Posterior cingulate gyrus (tissue), 11 donors: Measurements from ENCODE around the gene TAC3.
"Not testable (repeated sequence)": the region's sequence is repeated elsewhere in the genome, so short reads cannot be mapped to it uniquely, and the experiment has no call there.

ENCODE experiments used
- DNase-seq, 10 donors: peaks; one replicate each; pipeline versions ENCODE4 v3.0.0 to v3.0.0-alpha.2; 2020 to 2021; ENCODE audit warnings: mixed read lengths in 3 of 10
- intact Hi-C: fragments of 100-400 bp; cut with DNase I; formaldehyde crosslinking; loops from one replicate; pipeline ENCODE4 v1.15.1; 2023

TAC3 gene

DNA sequence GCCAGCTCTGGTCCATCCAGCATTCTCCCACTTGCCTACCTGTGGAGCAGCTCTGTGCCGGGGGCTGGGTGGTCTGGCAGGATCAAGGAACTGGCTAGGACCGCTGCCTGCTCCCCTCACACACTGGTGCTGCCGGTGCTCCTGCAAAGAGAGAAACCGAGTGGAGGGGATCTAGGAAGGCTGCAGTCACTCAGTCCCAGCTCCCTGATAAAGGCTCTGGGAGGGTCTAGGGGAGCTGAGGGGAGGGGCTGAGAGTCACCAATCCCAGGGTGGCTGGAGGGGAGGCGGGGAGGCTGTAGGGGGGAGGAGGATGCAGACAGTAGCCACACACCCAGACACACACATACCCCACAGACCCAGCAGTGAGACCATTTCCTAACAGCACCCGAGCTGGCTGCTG lies at the start of gene TAC3:
Gene TAC3, minus strand, starts transcription at position 182 of the 400 bp plus-strand sequence. CDS start 732 bp downstream, outside the sequence.
- intact Hi-C loops, result no loop called here
- DNase-seq, result peak in 1 of 10 donors; percentile 70

DNA sequence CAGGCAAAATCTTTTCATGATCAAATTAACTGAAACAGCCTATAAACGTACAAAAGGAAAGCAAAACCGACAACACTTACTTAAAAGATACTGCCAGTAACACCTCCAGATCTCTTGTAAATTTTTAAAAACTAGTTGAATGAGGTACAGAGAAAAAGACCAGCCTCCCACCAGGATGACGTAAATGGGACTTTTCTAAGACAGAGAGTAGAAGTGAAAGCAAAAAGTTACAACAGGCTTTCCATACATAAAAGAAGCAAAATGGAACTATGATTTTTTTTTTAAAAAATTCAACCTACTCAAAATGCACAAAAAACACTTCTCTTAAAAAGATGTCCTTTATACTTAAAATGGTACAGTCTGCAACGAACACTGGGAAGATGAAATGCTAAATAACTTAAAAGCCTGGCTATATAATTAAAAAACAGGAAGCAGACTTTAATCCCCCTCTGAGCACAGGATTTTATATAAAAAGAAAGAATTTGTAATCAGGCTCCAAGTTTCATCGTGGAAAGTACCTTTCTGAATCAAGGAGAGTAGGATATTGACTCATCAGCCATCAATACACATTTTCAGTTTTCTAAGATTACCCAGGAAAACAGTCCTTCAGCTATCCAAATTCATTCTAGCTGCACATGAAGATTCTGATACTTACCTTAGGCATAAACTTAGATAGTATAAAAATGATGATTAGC lies 47.8 kb upstream of the TAC3 start:
- no peak for DNase-seq
- intact Hi-C loops, result loop anchor here (5.0 kb wide), 1 partner anchor 302 kb away; the partner anchor contains the start of gene HSD17B6

DNA sequence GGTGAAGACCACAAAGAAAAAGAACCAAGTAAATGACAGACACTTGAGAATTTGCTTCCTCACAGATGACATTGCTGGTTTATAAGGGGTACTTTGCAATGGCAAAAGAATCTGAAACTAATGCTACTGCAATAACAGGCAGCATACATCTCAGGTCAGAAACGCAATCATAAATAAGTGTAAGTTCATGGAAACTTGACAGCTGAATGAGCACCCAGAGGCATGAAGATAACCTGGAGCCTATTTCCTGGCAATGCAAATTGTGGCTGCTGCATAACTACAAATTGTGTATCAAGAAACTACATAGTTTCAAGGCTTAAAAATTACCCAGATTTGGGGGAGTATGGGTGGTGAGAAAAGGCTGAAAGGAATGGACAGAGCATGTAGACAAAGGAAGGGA lies 42.1 kb upstream of the TAC3 start:
- intact Hi-C loops, result no loop called here

DNA sequence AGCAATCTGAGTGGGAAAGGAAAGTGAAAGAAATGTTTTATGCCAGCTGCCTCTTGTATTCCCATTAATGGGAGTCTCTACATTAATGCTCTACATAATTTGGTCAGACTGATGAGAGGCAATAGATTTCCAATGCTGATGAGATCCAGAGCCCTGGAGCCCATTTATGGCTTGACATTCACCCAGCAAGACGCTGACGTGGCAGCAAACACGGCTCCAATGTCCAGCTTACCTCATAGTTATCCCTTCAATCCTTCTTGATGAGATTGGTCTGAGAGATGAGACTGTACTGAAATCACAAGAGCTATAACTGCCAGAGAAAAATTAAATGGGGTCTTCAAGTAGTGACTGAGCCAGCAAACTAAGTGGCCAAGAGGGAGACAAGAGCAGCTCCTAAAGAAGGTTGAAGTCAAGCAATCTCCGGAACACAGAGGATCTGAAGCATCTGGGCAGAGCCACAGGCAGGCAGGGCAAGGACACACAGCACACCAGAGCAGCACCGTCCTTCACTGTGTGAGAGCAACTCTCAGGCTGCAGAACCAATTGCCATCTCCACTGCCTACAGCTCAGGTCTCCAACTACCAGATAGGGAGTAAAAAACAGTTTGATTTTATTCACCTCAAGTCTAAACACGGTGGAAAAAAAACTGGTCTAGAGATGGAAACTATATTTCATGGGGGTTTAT lies 40.9 kb upstream of the TAC3 start:
- intact Hi-C loops, result no loop called here

More for the DNA sequence above, 42.1 kb upstream of the TAC3 start:
- DNase-seq, result no peak

DNA sequence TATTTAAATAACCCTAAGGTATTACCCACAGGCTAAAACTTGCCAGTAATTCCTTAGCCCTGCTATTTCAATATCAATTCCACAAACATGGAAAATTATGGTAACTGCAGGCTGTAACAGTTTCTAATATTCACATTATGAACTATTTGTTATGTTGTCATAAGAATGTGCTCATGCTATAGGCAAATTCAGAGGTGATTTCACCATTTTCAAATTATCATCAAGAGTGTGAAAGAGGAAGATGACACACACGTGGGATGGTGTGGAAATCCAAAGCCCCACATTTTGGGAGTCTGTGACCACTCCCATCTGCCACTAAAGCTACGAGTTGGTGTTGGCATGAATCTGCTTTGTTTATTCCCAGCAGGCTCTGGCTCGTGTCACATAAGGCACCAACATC lies 39.5 kb upstream of the TAC3 start:
- intact Hi-C loops, result no loop called here
- DNase-seq, result no peak

More for the DNA sequence above, 40.9 kb upstream of the TAC3 start:
- DNase-seq, result no peak

DNA sequence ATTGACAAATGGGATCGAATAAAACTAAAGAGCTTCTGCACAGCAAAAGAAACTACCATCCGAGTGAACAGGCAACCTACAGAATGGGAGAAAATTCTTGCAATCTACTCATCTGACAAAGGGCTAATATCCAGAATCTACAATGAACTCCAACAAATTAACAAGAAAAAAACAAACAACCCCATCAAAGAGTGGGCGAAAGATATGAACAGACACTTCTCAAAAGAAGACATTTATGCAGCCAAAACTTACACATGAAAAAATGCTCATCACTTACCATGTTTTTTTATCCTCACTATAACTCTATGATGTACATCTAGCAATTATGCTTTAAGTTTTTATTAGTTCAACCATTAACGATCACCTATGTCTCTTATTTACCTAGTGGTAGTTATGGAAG lies 37.6 kb upstream of the TAC3 start:
- intact Hi-C loops, result not testable (repeated sequence)

DNA sequence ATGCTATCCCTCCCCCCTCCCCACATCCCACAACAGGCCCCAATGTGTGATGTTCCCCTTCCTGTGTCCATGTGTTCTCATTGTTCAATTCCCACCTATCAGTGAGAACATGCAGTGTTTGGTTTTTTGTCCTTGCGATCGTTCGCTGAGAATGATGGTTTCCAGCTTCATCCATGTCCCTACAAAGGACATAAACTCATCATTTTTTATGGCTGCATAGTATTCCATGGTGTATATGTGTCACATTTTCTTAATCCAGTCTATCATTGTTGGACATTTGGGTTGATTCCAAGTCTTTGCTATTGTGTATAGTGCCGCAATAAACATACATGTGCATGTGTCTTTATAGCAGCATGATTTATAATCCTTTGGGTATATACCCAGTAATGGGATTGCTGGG lies 36.8 kb upstream of the TAC3 start:
- DNase-seq, intact Hi-C loops: not testable (repeated sequence)

More for the DNA sequence above, 37.6 kb upstream of the TAC3 start:
- not testable (repeated sequence) for DNase-seq

DNA sequence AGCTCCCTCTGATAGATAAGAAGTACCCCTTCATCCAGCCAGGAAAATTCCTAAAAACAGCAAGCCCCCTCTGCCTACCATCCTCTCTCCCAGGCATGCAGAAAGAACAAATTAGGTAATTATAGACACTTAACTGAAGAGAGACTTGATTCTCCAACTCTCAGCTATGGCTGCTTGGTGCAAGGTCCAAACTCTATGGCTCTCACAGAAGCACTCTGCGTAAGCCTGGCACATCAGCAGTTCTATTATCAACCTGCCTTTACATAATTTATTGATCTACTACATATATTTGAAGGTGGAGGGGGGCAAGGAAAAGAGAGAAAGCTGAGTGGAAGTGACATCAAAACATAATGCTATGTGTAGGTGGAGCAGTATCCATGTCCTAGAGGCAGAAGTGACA lies 34.7 kb upstream of the TAC3 start:
- DNase-seq, result no peak
- intact Hi-C loops, result no loop called here

DNA sequence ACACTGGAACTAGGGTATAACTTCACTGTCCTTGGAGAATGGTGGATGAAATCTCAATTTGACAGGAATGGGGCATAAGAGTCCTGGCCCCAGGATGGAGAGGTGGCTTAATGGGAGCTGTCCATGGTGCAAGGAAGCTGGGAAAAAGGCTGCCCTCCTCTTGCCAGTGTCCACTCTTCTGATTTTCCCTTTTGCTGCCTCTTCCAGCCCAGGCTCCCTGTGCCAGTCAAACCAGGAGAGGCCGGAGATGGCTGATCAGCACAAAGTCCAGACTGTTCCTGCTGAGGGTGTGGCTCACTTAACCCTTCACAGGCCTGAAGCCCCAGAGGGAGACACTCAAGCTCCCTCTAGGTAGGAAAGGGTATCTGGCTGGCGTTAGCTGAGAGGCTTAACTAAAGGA lies 33.6 kb upstream of the TAC3 start, which contains the start of gene MYO1A:
Gene MYO1A, minus strand, starts transcription at position 240 of the 400 bp plus-strand sequence. CDS start 1,806 bp downstream, outside the sequence.
- intact Hi-C loops, result no loop called here
- DNase-seq, result no peak

DNA sequence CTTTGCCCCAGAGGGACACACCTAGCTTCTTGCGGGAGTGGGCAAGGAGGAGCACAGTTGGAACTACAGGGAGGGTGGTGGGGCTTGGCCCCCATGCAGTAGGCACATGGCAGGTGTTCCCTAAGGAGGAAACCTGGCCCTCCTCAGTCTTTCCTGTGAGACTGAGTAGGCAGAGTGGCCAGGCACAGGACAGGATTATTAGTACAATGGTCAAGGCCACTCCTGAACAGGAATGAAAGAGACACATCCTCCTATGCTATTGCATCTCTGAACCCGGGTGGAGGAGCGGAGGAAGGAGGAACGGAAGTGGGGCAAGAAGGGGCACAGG lies 32.8 kb upstream of the TAC3 start:
- intact Hi-C loops, result no loop called here
- DNase-seq, result no peak

DNA sequence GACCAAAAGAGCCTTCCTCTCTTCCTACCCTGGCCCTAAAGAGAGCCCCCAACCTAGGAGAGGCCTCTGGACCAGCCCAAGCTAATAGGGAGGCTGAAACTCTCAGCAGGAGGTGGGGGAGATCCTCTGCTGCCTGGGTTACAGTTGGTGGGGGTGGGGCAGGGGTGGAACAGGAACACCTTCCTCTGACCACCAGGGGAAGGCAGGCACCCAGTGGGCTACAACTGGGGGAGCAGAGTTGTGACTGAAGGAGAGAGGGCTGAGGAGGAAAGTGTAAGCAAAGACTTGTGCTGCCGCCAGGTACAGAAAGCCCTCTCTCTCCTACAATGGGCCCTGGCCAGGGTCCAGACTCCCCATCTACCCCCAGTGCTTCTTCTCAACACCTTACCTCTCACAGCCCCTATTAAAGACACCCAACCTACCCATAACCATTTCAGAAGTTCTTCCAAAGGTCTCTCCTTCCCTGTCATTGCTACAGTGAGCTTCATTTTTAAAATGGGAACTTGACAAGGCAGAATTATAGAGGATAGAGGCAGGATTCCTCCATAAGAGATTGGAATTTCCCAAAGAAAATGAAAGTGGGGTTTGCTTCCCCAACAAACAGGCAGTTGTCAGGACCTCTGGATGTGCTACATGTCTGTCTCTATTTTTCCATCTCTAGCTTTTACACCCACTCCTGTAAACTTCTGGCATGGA lies 32.2 kb upstream of the TAC3 start:
- DNase-seq, result no peak
- intact Hi-C loops, result no loop called here

DNA sequence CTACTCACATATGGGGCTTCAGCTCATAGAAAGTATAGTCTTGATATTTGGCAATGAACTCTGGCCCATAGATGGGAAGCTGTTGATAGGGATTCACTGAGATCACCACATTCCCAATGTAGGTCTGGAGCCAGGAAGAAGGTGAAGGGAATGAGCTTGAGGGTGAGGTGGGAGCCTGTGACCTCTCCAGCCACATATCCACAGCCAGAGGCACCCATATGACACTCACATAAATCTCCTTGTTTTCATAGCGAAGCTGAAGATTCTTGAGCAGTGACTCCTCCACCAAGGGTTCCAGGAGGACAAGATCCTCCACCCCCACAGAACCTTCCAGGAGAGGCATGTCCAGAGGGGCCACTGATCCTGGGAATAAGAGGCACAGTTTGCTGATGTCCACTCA lies 31.7 kb upstream of the TAC3 start:
- intact Hi-C loops, result no loop called here
- DNase-seq, result no peak

DNA sequence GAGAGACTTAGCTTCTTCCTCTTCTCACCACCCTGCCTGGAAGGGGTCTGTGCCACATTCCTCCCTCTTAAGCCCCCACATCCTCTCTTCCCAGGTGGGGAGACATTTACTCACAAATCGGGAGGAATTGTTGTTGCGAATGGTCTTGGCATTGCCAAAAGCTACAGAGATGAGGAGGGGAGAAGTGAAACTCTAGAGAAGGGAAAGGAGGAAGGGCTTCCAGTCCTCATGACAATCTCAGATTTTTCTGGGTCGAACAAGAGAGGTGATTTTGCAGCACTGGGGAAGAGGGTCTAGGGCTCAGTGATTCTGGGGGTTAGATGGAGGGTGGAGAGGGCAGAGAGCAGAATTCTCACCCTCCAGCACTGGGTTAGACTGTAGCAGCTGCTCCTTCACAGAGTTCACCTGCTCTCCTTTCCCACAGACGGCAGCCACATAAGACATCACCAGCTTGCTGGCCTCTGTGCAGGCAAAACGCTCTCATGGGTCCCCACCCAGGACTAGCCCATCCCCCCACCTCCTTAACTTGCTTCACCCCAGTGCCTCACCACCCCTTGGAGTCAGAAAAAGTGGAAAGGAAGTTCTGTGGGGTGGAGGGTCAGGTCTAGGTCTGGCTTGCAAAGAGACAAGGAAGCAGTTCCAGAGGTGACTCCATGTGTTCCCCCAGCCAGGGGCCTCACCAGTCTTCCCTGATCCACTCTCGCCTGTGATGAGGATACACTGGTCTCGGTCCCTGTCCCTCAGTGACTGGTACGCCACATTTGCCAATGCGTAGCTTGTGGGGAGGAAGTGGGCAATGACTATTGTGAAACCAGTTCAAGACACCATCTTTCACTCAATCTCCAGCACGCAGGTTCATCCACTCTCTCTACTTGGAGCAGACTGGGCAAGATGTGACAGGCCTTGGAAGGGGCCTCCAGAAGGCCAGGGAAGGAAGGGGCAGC lies 30.9 kb upstream of the TAC3 start:
- no peak for DNase-seq
- intact Hi-C loops, result no loop called here

DNA sequence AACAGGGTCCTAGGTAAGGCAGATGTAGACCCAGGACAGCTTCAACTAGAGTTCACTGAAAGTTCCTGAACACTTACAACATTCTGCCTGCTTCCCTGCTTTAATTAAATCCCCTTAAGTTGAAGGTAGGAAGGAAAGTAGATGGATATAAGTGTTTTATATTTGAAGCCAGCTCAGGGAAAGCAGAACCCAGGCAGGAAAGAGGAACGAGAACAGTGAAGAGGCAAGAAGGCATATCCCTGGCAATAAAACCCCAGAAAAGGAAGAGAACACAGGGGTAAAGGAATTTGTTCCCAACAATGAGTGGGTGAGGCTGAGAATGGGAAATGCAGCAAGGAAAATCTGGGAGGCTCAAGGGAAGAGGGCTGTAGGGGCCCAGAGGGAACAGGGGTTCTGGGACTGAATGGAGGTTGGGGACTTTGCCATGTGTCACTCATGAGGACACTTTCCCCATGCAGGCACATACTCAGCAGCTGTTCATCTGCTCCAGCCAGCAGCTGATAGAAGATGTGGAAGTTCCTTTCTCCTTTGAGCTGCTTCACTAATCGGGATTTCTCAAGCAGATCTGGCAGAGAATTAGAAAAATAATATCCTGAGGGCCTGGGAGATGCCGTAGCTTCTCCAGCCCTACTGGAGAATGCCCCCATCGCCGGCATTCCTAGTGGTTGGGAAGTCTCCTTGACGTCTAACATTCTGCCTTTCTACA lies 29.9 kb upstream of the TAC3 start:
- intact Hi-C loops, result no loop called here
- no peak for DNase-seq

DNA sequence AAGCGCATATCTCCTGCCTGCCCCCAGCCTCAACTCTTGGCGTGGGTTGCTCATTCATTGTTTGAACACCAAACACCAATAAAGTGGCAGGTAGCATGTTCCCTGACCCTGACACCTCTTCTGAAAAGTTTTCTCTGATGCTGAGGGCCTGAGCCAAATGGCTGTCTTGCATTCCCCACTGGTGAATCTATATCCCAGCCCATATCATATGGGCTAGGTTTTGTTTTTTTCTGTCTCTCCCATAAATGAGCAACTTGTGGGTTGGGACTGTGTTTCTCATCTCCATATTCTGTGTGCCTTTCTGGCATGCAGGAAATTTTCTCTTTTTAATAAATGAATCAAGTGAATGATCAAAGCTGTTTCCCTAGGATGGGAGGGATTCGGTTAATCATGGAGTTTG lies 28.6 kb upstream of the TAC3 start:
- intact Hi-C loops, result no loop called here
- DNase-seq, result no peak

DNA sequence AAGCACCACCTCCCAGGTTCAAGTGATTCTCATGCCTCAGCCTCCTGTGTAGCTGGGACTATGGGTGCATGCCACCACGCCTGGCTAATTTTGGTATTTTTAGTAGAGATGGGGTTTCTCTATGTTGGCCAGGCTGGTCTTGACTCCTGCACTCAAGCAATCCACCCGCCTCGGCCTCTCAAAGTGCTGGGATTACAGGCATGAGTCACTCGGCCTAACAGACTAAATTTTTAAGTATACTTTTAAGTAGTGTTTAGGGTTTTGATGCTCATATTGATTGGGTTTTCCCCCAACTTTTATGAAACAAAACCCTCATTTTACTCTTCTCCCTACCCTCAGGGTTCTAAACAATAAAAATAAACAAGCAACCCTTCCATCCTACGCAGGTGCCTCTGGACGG lies 28.1 kb upstream of the TAC3 start:
- DNase-seq, result no peak
- intact Hi-C loops, result no loop called here

DNA sequence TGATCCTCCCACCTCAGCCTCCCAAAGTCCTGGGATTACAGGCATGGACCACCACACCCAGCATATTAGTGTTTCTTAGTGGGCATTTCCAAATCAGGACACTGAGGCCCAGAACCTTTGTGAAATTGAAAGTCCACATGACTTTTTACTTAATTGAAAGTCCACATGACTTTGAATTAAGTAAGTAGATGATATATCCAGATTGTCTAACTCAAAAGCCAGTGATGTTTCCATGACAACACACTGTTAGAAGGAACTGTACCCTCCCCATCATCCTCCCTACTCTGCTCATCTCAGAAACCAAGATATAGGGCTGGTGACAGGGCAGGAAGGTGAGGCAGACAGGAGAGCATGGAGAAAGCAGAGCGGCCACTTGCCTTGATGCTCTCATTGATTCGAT lies 26.4 kb upstream of the TAC3 start:
- DNase-seq, result no peak
- intact Hi-C loops, result no loop called here

DNA sequence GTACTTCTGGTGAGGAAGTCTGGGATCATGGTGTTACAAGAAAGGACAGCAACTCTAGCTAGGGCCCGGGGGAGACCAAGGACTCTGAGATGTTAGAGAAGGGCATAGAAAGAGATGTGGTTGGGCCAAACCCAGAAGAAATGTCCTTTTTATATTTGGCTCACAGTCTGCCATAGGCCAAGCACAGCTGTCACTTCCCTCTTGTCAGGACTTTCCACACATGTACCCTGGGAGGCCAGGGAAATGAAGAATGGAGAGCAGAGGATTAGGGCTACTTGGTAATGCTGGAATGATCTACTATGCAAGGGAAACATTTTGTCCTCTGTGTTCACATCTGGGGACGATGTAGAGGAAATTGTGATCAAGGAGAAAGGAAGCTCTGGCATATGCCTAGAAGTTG lies 24.4 kb upstream of the TAC3 start:
- no peak for DNase-seq
- intact Hi-C loops, result no loop called here

DNA sequence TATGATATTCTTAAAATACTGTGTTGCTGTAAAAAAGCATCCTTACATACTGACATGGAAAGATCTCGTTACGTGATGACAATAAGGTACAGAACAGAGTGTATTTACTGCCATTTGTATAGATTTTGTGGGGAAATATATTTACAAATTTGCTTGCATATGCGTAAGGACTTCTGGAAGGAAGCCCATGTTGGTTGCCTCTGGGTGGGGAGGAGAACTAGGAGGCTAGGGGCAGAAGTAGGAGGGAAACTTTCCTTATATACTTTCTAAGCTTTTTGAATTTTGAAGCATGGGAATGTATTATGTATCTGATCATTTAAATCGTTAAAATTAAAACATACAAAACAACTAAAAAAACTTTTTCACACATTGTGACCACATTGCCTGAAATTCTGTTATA lies 23.9 kb upstream of the TAC3 start:
- DNase-seq, result no peak
- intact Hi-C loops, result no loop called here
